Neutrophil (primary cell): ENCODE data around the gene EHMT1.

Source experiments
- H3K27ac ChIP-seq: fragments of 200-600 bp; sonication (generic); 2 replicates; pipeline ENCODE4 v1.5.1; 2016; ENCODE audit warnings: mild to moderate bottlenecking, moderate library complexity
- H3K27me3 ChIP-seq: fragments of 200-600 bp; sonication (generic); 2 replicates; pipeline ENCODE4 v1.6.0; 2016; ENCODE audit warnings: mild to moderate bottlenecking
- H3K36me3 ChIP-seq: fragments of 200-600 bp; sonication (generic); 2 replicates; pipeline ENCODE4 v1.5.1; 2017
- H3K4me1 ChIP-seq, 2 experiments: fragments of 200-600 bp in 1 of 2; sonication (generic) in 1 of 2; 1 replicate in 1 of 2; 2 replicates in 1 of 2; pipeline versions ENCODE4 v1.5.1 to v1.6.1; 2013 to 2016; ENCODE audit warnings: low read depth in 1 of 2, low read length in 1 of 2, mild to moderate bottlenecking in 1 of 2, moderate library complexity in 1 of 2; ENCODE audit not compliant: control insufficient read depth in 1 of 2, insufficient read depth in 1 of 2
- H3K4me3 ChIP-seq, 2 experiments: fragments of 200-600 bp in 1 of 2; sonication (generic) in 1 of 2; 1 replicate in 1 of 2; 2 replicates in 1 of 2; pipeline ENCODE4 v1.5.1; 2013 to 2016; ENCODE audit warnings: low read depth in 1 of 2, low read length in 1 of 2, mild to moderate bottlenecking in 1 of 2, moderate library complexity in 1 of 2
- H3K9me3 ChIP-seq: fragments of 200-600 bp; sonication (generic); 2 replicates; pipeline ENCODE4 v1.5.1; 2016
- TF ChIP-seq, protein P1 (sequence below): fragments of 200-600 bp; sonication (generic); IDR thresholded peaks from 2 replicates; pipeline ENCODE4 v1.5.1; 2016; ENCODE audit warnings: antibody characterized with exemption

Gene EHMT1

DNA sequence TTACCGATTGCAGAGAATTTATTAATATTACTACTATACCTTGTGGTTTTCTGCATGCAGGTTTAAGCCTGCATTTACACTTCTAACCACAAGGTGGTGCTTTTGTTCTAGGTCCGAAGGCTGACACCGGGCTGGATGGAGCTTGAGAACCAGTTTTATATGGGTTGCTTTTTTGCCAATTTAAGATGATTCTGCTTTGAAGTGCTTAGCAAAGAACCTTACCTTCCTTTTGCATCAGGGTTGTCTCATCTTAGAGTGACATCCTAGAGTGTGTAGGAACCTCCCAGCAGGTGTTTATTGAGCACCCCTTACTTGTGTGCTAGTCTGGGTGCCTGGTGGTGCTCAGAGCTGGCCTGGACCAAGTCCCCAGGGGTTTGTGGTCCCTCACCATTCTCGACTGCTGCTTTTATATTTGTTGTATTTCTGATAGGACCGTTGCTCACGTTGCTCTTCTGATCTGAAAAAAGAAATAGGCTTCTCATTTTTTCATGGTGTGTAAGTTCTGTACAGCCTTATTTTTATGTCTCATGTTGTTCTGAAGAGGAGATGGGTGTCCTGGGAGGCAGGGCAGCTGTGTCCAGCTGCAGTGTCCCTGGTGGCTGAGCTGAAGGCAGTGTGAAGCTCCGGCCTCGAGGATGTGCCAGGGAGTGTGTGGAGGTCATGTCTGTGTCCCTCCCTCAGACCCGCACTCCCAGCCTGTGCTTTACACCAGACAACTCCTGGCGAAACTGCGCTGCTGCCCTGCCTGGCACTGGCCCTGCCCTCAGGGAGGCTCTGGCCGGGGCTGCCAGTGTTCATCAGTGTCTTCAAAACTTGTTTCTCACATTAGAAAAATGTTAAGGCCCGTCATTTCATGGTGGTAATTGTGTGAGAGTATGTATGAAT is 54.3 kb downstream of the EHMT1 start:
- Histone ChIP-seq H3K36me3 (peaks cover 7% of the 10 kb centered on the region), H3K4me3 (no peak overlapping the region), H3K27me3 (no peaks in the 10 kb centered on the region), H3K4me1 (peaks cover 9 to 11% of the 10 kb centered on the region in 2 experiments), H3K27ac (no peak overlapping the region), H3K9me3 (no peaks in the 10 kb centered on the region)
- TF ChIP-seq, protein P1, sequence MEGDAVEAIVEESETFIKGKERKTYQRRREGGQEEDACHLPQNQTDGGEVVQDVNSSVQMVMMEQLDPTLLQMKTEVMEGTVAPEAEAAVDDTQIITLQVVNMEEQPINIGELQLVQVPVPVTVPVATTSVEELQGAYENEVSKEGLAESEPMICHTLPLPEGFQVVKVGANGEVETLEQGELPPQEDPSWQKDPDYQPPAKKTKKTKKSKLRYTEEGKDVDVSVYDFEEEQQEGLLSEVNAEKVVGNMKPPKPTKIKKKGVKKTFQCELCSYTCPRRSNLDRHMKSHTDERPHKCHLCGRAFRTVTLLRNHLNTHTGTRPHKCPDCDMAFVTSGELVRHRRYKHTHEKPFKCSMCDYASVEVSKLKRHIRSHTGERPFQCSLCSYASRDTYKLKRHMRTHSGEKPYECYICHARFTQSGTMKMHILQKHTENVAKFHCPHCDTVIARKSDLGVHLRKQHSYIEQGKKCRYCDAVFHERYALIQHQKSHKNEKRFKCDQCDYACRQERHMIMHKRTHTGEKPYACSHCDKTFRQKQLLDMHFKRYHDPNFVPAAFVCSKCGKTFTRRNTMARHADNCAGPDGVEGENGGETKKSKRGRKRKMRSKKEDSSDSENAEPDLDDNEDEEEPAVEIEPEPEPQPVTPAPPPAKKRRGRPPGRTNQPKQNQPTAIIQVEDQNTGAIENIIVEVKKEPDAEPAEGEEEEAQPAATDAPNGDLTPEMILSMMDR = peak; percentile 88

DNA sequence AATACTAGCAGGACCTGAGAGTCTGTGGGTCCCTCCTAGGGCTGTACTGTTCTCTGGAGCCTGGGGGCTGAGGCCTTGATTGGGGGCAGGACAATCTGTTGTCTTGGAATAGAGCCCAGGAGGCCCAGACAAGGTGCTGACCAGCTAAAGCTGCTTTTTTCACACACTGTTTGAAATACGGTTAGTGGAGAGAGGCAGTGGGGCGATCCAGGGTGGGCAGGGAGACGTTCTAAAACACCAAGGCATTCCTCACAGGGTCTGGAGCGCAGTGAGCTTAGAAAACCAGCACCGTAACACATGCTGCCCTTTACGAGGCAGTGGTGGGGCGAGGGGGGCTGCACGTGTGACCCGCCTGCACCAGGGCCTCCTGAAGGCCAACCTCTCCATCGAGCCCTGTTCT is 55.1 kb downstream of the EHMT1 start:
- TF ChIP-seq, protein P1 = no peak
- Histone ChIP-seq H3K27me3 (no peaks in the 10 kb centered on the region), H3K36me3 (peaks cover 4% of the 10 kb centered on the region), H3K4me3 (no peak overlapping the region), H3K9me3 (no peaks in the 10 kb centered on the region), H3K4me1 (peaks cover 16 to 17% of the 10 kb centered on the region in 2 experiments), H3K27ac (no peak overlapping the region)

DNA sequence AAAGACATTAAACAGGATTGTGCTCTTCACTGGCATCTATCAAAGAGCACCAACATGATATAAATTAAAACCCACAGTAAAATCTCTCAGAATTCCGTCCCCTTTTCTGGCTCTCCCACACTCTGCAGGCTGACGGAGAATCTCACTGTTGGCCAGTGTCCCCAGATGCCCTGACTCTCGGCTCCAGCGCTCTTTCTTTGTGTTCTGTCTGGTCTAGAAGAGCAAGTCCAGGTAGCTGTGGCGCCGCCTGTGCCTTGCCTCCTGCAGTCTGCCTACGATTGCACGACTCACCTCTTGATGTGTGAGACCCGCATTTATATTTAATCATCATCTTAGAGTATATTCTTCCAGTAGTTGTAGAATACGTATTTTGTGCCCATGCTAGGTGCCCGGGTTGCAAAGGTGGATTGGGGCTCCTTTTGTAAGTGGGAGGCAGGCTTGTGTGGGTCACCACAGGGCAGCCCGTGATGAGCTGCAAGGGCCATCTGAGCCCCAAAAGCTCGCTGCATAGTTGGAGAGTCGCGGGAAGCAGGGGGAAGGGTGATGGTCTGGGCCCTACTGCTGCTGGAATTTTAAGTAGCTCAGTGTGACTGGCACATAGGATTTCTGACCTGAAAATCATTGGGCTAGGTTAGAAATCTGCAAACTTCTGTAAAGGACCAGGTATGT is 55.6 kb downstream of the EHMT1 start:
- H3K4me1 ChIP-seq = peaks cover 17 to 21% of the 10 kb centered on the region in 2 experiments
- no peak overlapping the region for H3K4me3 ChIP-seq

DNA sequence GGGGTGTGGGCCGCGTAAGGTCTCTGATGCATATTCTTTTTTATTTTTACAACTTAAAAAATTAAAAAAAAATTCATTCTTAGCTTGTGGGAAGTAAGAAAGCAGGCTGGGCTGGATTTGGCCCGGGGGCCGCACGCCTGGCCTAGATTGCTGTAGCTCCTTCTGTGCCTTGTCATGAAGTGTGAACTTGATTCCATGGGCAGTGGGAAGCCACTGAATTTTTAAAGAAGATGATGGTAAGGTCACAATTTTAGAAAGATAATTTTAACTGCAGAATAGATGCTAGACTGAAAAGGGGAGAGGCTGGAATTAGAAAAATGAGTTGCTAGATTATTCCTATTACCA is 56.1 kb downstream of the EHMT1 start:
- Histone ChIP-seq H3K36me3 (no peaks in the 10 kb centered on the region), H3K27ac (no peak overlapping the region), H3K9me3 (no peaks in the 10 kb centered on the region), H3K4me1 (peaks cover 17 to 21% of the 10 kb centered on the region in 2 experiments), H3K27me3 (no peaks in the 10 kb centered on the region), H3K4me3 (no peak overlapping the region)
- TF ChIP-seq, protein P1 = no peak

More for the DNA sequence above, 55.6 kb downstream of the EHMT1 start:
- H3K9me3 ChIP-seq = no peaks in the 10 kb centered on the region
- TF ChIP-seq, protein P1 = no peak
- no peaks in the 10 kb centered on the region for H3K36me3 ChIP-seq
- no peak overlapping the region for H3K27ac ChIP-seq
- H3K27me3 ChIP-seq = no peaks in the 10 kb centered on the region

DNA sequence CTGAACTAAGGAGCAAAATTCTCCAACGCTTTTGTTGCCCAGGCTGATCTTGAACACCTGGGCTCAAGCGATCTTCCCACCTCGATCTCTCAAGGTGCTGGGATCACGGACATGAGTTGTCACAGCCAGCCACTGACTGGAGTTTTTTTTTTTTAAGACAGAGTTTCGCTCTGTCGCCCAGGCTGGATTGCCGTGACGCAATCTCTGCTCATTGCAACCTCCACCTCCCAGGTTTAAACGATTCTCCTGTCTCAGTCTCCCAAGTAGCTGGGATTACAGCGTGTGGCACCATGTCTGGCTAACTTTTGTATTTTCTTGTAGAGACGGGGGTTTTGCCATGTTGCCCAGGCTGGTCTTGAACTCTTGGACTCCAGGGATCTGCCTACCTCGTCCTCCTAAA is 58.2 kb downstream of the EHMT1 start:
- no peak overlapping the region for H3K4me3 ChIP-seq
- TF ChIP-seq, protein P1 = no peak
- peaks cover 17 to 21% of the 10 kb centered on the region in 2 experiments for H3K4me1 ChIP-seq
- peak overlapping the region; percentile 8 for H3K27ac ChIP-seq
- no peaks in the 10 kb centered on the region for H3K27me3 ChIP-seq
- H3K9me3 ChIP-seq = no peaks in the 10 kb centered on the region
- H3K36me3 ChIP-seq = no peaks in the 10 kb centered on the region
